GM12864 (cell line): ENCODE measurements around the gene MYO9B.

Source experiments
- DNase-seq: peaks from one replicate; pipeline ENCODE4 v3.0.0-alpha.2; 2011; ENCODE audit warnings: low read depth
- H3K4me3 ChIP-seq: 2 replicates; pipeline ENCODE4 v1.5.1; 2011; ENCODE audit warnings: mild to moderate bottlenecking, low read depth, low read length, control low read depth
- TF ChIP-seq, protein P1 (sequence below): IDR thresholded peaks from 2 replicates; pipeline ENCODE4 v1.5.1; 2011; ENCODE audit warnings: low read depth, mild to moderate bottlenecking, moderate library complexity, low read length, control low read depth, inconsistent platforms; ENCODE audit errors: missing control alignments

MYO9B gene

DNA sequence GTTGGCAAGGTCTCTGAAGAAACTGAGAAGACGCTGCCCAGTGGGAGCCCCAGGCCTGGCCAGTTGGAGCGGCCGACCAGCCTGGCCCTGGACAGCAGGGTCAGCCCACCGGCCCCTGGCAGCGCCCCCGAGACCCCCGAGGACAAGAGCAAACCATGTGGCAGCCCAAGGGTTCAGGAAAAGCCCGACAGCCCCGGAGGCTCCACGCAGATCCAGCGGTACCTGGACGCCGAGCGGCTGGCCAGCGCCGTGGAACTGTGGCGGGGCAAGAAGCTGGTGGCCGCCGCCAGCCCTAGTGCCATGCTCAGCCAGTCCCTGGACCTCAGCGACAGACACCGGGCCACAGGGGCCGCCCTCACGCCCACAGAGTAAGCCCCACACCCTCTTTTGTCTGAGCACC lies 119.5 kb downstream of the MYO9B start:
- TF ChIP-seq, protein P1, sequence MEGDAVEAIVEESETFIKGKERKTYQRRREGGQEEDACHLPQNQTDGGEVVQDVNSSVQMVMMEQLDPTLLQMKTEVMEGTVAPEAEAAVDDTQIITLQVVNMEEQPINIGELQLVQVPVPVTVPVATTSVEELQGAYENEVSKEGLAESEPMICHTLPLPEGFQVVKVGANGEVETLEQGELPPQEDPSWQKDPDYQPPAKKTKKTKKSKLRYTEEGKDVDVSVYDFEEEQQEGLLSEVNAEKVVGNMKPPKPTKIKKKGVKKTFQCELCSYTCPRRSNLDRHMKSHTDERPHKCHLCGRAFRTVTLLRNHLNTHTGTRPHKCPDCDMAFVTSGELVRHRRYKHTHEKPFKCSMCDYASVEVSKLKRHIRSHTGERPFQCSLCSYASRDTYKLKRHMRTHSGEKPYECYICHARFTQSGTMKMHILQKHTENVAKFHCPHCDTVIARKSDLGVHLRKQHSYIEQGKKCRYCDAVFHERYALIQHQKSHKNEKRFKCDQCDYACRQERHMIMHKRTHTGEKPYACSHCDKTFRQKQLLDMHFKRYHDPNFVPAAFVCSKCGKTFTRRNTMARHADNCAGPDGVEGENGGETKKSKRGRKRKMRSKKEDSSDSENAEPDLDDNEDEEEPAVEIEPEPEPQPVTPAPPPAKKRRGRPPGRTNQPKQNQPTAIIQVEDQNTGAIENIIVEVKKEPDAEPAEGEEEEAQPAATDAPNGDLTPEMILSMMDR = no peak
- no peak for DNase-seq
- no peak overlapping the region for H3K4me3 ChIP-seq

DNA sequence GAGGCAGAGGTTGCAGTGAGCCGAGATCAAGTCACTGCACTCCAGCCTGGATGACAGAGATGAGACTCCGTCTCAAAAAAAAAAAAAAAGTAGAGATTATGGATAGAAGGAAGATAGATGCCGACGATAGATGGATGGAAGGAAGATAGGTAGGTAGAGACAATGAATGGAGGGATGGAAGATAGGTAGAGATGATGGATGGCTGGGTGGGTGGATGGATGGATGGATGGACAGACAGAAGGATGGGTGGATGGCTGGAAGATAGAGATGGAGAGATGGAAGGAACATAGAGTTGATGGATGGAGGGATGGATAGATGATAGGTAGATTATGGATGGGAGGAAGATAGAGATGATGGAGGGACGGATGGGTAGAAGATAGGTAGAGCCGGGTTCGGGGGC lies 121.0 kb downstream of the MYO9B start:
- no peak overlapping the region for H3K4me3 ChIP-seq
- DNase-seq = no peak
- TF ChIP-seq, protein P1 = no peak

DNA sequence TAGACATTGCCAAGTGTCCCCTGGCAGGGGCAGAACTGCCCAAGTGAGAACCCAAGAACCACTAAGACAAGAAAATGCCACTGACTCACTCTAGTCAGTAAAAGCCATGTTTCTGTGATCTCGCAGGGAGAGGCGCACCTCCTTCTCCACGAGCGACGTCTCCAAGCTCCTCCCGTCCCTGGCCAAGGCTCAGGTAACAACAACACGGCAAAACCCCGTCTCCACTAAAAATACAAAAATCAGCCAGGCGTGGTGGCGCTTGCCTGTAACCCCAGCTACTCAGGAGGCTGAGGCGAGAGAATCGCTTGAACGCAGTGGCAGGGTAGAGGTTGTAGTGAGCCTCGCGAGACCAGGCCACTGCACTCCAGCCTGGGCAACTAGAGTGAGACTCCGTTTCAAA lies 122.1 kb downstream of the MYO9B start:
- DNase-seq = no peak
- TF ChIP-seq, protein P1 = no peak
- H3K4me3 ChIP-seq = no peak overlapping the region

DNA sequence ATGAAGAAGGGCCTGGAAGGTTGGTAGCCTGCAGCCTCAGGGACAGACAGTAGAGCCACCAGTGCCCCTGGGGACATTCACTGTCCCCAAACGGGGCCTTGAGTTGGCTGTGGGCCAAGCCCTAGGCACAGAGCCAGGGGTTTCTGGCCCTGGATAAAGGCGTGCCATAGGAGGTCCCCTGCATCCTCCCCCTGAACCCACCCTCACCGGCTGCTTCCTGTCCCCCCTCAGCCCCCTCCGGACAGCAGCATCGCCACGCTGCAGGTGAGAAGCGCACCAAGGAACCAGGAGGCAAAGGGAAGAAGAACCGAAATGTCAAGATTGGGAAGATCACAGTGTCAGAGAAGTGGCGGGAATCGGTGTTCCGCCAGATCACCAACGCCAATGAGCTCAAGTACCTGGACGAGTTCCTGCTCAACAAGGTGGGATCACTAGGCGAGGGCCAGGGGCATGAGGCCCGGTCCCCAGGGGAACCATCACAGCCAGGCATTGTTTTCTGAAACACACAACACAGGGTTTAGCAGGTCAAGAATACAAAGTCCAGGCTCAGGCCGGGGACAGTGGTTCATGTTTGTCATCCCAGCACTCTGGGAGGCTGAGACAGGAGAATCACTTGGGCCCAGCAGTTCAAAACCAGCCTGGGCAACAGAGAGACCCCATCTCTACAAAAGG lies 125.0 kb downstream of the MYO9B start:
- no peak for DNase-seq
- TF ChIP-seq, protein P1 = no peak
- H3K4me3 ChIP-seq = no peak overlapping the region

DNA sequence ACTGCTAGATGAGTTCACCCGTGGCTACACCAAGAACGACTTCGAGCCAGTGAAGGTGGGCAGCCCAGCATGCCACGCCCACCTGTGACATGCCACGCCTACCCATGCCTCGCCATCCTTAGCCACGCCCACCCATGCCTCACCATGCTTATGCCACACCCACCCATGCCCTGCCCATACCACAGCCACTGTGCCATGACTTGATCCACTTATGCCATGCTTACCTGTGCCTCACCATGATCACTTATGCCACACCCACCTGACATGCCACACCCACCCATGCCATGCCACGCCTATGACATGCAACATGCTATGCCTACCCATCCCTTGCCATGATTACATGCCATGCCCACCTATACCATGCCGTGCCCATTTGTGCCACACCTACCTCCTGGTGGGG lies 126.7 kb downstream of the MYO9B start:
- no peak overlapping the region for H3K4me3 ChIP-seq
- TF ChIP-seq, protein P1 = no peak
- no peak for DNase-seq

GRCh38 chr19:17202713-17203112 lies 127.1 kb downstream of the MYO9B start:
- TF ChIP-seq, protein P1 = no peak
- DNase-seq = no peak
- H3K4me3 ChIP-seq = no peak overlapping the region
